ENCODE data around the gene C1QTNF4. TPM values are rescaled to one million over a fixed set of nuclear protein-coding genes. Genes with fewer than 3 reads are reported as not detected.

The C1QTNF4 gene
- total and polyA plus RNA-seq, 10 of the 15 experiments (the other 5 are each of a cell fraction or from before 2014, with no cell fraction given), result 0.06 TPM; not detected in 9

DNA sequence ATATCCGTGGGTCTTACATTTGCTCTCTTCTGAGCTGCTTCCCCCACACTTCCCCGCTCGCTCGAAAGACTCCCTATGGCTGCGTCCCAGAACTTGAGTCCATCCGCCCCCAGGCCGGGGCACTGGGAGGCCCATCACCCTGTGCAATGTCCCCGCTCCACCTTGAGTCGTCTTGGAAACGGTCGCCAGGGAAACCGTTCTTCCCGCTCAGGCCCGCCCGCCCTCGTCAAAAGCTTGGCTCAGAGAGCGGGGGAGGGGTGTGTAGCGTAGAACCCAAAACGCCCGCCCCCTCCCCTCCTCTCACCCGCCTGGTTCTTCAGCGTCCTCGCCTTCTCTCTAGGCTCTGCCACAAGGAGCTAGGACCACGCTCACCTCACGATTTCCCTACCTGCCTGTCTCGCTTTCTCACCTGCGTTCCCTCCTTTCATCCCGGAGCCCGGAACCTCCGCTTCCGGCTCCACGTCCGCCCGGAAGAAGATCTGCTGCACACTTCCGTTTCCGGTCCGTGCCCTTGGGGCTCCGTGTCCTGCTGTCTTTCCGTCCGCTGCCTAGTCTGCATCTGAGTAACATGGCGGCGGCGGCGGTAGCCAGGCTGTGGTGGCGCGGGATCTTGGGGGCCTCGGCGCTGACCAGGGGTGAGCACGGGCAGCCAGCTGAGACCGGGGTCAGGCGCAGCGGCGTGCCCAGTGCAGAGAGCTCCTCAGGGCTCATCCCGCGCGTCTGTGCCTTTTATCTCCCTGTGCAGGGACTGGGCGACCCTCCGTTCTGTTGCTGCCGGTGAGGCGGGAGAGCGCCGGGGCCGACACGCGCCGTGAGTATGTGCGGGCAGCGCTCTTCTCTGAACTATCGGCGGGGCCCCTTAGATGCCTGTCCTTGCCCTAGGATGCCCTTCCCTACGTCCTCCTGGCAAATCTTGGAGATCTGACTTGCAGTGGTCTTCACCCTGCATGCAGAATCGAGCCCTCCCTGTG, 15.4 kb downstream of the C1QTNF4 start, which contains the start of the genes KBTBD4 and NDUFS3 (continued):
- TF ChIP-seq, protein P1, sequence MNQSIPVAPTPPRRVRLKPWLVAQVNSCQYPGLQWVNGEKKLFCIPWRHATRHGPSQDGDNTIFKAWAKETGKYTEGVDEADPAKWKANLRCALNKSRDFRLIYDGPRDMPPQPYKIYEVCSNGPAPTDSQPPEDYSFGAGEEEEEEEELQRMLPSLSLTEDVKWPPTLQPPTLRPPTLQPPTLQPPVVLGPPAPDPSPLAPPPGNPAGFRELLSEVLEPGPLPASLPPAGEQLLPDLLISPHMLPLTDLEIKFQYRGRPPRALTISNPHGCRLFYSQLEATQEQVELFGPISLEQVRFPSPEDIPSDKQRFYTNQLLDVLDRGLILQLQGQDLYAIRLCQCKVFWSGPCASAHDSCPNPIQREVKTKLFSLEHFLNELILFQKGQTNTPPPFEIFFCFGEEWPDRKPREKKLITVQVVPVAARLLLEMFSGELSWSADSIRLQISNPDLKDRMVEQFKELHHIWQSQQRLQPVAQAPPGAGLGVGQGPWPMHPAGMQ (IDR thresholded peaks at IDR 0.05; ENCODE audit: borderline replicate concordance), result no peak
- TF ChIP-seq PAX8 (IDR thresholded peaks at IDR 0.05) (no peak), ZNF622 (IDR thresholded peaks at IDR 0.05) (no peak), RB1 (IDR thresholded peaks at IDR 0.05; ENCODE audit: borderline replicate concordance) (peak; percentile 97), CBX5 (IDR thresholded peaks at IDR 0.05; ENCODE audit: low read depth) (peak; percentile 90; the same call in 1 of the 2 replicates), ZNF384 (IDR thresholded peaks at IDR 0.05; ENCODE audit: borderline replicate concordance, low read depth, low read length) (no peak), MTA3 (IDR thresholded peaks at IDR 0.05; ENCODE audit: borderline replicate concordance, low read length) (no peak), MXI1 (IDR thresholded peaks at IDR 0.05; ENCODE audit: low read depth, low read length) (peak; percentile 84), SIN3A (IDR thresholded peaks at IDR 0.05; ENCODE audit: low read depth, low read length) (peak; percentile 96), NBN (IDR thresholded peaks at IDR 0.05) (peak; percentile 99), EGR1 (IDR thresholded peaks at IDR 0.05; ENCODE audit: borderline replicate concordance in 1 of 2, low read depth in 2 of 2, low read length in 2 of 2) (peak; percentile 72 to 99; a peak in 2 of 3 replicates), CBX3 (IDR thresholded peaks at IDR 0.05; ENCODE audit: borderline replicate concordance, low read depth) (no peak), TBL1XR1 (IDR thresholded peaks at IDR 0.05; ENCODE audit: low read depth, low read length) (peak; percentile 81), POLR2AphosphoS5 (IDR thresholded peaks at IDR 0.05; ENCODE audit: low read length) (peak; percentile 75), HDAC2 (IDR thresholded peaks at IDR 0.05) (0 out of 2 replicates have a peak, but pooled peaks have one; percentile 51)
- TF ChIP-seq, protein P2, sequence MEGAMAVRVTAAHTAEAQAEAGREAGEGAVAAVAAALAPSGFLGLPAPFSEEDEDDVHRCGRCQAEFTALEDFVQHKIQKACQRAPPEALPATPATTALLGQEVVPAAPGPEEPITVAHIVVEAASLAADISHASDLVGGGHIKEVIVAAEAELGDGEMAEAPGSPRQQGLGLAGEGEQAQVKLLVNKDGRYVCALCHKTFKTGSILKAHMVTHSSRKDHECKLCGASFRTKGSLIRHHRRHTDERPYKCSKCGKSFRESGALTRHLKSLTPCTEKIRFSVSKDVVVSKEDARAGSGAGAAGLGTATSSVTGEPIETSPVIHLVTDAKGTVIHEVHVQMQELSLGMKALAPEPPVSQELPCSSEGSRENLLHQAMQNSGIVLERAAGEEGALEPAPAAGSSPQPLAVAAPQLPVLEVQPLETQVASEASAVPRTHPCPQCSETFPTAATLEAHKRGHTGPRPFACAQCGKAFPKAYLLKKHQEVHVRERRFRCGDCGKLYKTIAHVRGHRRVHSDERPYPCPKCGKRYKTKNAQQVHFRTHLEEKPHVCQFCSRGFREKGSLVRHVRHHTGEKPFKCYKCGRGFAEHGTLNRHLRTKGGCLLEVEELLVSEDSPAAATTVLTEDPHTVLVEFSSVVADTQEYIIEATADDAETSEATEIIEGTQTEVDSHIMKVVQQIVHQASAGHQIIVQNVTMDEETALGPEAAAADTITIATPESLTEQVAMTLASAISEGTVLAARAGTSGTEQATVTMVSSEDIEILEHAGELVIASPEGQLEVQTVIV (IDR thresholded peaks at IDR 0.05; ENCODE audit: borderline replicate concordance, partially characterized antibody), result peak; percentile 81
- TF ChIP-seq, protein P3, sequence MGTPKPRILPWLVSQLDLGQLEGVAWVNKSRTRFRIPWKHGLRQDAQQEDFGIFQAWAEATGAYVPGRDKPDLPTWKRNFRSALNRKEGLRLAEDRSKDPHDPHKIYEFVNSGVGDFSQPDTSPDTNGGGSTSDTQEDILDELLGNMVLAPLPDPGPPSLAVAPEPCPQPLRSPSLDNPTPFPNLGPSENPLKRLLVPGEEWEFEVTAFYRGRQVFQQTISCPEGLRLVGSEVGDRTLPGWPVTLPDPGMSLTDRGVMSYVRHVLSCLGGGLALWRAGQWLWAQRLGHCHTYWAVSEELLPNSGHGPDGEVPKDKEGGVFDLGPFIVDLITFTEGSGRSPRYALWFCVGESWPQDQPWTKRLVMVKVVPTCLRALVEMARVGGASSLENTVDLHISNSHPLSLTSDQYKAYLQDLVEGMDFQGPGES (IDR thresholded peaks at IDR 0.05), result 0 out of 2 replicates have a peak, but pooled peaks have one; percentile 38
- TF ChIP-seq, protein P4, sequence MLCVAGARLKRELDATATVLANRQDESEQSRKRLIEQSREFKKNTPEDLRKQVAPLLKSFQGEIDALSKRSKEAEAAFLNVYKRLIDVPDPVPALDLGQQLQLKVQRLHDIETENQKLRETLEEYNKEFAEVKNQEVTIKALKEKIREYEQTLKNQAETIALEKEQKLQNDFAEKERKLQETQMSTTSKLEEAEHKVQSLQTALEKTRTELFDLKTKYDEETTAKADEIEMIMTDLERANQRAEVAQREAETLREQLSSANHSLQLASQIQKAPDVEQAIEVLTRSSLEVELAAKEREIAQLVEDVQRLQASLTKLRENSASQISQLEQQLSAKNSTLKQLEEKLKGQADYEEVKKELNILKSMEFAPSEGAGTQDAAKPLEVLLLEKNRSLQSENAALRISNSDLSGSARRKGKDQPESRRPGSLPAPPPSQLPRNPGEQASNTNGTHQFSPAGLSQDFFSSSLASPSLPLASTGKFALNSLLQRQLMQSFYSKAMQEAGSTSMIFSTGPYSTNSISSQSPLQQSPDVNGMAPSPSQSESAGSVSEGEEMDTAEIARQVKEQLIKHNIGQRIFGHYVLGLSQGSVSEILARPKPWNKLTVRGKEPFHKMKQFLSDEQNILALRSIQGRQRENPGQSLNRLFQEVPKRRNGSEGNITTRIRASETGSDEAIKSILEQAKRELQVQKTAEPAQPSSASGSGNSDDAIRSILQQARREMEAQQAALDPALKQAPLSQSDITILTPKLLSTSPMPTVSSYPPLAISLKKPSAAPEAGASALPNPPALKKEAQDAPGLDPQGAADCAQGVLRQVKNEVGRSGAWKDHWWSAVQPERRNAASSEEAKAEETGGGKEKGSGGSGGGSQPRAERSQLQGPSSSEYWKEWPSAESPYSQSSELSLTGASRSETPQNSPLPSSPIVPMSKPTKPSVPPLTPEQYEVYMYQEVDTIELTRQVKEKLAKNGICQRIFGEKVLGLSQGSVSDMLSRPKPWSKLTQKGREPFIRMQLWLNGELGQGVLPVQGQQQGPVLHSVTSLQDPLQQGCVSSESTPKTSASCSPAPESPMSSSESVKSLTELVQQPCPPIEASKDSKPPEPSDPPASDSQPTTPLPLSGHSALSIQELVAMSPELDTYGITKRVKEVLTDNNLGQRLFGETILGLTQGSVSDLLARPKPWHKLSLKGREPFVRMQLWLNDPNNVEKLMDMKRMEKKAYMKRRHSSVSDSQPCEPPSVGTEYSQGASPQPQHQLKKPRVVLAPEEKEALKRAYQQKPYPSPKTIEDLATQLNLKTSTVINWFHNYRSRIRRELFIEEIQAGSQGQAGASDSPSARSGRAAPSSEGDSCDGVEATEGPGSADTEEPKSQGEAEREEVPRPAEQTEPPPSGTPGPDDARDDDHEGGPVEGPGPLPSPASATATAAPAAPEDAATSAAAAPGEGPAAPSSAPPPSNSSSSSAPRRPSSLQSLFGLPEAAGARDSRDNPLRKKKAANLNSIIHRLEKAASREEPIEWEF (IDR thresholded peaks at IDR 0.05; ENCODE audit: insufficient replicate concordance, low read depth, low read length), result no peak
